NOMO-1 treated with dmso at 0.1 percent for 144 hours (cell line): ENCODE results near the gene CENPP.
A peak's percentile ranks its signal among the peaks of the same experiment; 100 is the strongest.
"Not testable (repeated sequence)": the region's sequence is repeated elsewhere in the genome, so short reads cannot be mapped to it uniquely, and the experiment has no call there.

Source experiments
- DNase-seq: peaks from one replicate; lab custom pipeline; 2025; ENCODE audit not compliant: unreplicated experiment; lab: John Stamatoyannopoulos, UW

Gene CENPP

DNA sequence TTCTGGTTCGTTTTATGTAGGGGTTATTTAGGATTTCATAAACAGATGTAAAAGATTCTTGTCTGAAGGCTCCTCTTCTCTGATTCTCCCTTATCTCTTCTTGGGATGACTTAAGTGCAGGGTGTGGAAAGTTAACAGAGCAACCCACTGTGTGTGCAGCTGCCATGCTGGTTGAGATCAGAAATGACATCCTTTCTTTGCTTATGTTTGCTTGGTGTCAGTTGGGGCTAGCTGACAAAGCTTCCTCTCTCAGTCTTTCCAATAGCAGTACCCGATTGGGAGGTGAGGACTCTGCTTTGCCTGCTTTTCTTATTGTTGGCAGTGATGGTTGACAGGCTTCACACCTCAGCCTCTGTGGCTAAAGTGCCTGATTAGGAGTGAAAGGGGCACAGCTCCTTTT is 52.1 kb downstream of the CENPP start:
- DNase-seq: no peak

DNA sequence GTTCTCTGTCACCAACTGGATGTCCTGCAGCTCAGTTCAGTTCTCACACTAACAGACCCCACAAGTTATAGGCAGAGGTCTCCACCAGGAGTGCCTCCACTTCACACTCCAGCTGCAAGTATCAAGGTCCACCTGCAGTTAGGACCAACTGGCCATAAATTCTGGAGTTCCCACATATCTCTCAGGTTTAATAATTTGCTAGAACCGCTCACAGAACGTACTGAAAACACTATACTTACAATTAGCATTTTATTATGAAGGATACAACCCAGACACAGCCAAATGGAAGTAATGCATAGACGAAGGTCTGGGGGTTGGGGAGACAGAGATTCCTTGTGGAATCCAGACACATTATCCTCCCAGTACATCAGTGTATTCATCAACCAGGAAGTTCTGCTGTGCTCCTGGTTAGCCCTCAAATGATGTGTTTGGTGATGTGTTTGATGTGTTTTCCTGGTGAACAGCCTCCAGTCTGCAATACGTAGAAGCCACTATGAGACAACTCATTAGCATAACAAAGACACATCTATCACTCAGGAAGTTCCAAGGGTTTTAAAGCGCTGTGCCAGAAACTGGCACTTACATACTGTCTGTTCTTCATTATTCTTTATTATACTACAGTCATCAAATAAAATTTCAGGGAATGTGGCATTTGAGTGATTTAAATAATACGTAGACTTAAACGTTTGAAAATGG is 53.3 kb downstream of the CENPP start:
- no peak for DNase-seq

GRCh38 chr9:92380603-92381002 is 54.9 kb downstream of the CENPP start:
- no peak for DNase-seq

- no peak for DNase-seq
Observed at GRCh38 chr9:92381775-92382174, 56.0 kb downstream of the CENPP start.

- DNase-seq: no peak
Observed at GRCh38 chr9:92384375-92384774, 58.6 kb downstream of the CENPP start.

DNA sequence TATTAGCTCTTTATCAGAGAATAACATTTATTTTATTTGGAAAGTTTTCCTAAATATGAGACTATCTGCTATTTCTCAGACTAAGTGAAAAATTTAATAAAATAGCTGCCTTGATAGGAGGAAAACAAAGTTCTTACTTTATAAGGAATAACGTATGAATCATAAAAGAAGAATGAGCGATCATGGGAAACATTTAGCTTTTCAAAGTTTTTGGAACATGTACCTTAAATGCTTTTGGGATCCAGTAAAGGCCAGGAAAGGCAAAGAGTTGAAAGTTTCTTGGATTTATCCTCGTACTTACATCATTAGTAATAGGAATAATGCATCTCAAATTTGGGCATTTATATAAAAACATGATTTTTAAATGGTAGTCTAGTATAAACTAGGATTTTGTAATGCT is 59.2 kb downstream of the CENPP start:
- no peak for DNase-seq

DNA sequence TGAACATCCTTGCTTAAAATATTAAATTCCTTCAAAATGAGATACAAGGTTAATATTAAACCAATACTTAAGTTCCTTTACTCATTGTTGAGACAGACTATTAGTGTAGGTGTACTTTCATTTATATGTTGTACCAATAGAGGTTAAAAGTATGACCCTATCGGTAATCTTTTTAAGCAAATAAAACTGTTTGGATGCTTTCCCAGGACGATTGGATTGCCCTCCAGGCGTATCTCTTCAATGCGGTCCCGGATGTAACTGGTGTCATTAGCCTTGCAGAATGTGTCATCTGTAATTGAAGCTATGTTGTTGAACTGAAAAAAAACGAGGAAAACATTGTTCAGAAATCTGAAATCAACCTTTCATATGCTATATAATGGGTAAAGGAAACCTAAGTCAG is 59.7 kb downstream of the CENPP start:
- DNase-seq: no peak

- no peak for DNase-seq
Observed at GRCh38 chr9:92385953-92386352, 60.2 kb downstream of the CENPP start.

GRCh38 chr9:92392690-92393089 is 66.9 kb downstream of the CENPP start:
- no peak for DNase-seq

DNA sequence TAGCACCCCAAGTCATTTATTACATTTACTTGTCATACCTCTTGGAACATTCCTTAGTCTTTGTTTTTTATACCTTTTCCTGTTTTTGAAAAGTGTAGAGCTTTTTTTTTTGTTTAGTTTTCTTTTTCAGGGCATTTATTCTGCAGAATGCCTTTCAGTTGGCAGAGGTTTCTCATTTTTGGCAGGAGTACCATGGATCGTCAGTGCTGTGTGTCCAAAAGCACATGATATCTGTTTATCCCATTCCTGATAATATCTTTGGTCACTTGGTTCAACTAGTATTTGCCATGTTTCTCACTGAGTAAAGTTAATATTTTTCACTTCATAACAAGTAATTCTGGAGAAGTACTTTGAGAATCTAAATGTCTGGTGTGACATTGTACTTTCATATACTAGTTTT is 67.9 kb downstream of the CENPP start:
- DNase-seq: no peak

GRCh38 chr9:92395617-92396016 is 69.9 kb downstream of the CENPP start:
- no peak for DNase-seq

- no peak for DNase-seq
Observed at GRCh38 chr9:92397853-92398252, 72.1 kb downstream of the CENPP start.

- no peak for DNase-seq
Observed at GRCh38 chr9:92402360-92402759, 76.6 kb downstream of the CENPP start.

GRCh38 chr9:92402826-92403745 is 77.3 kb downstream of the CENPP start:
- DNase-seq: no peak

DNA sequence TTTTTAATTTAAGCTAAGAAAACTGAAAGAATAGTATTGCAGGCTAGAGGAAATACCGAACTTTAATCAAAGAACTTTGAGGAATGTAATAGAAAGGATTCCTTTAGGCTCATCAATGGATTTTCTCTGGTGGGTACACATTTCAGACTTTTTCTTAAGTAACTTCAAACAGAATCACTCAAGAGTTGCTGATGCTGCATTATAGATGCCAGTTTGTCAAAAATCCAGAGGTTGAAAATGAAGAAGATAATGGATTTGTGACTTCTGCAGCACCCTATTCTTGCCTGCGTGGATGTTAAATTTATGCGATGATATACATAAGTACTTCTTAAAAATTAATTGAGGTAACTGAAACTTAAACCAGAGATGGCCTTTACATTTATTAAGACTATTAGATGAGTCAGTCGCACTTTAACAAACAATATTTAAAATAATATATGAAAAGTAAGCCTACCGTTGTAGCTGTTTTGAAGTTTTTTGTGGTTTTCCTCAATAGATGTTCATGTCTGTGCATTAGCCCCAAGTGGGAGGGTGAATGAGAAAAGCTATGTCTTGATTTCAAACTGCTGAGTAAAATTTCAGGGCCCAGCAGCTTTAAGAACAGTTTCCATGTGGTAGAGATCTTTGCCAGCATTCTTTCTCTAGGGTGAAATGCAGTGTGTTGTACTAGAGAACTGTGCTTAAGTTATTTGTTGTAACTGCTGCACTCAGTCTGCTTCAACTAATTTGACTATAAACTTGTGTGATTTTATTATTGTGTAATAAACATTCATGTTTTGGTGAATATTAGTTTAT is 78.5 kb downstream of the CENPP start, which contains the start of gene OGN:
Gene OGN, minus strand, starts transcription at position 537 of the 795 bp plus-strand sequence. CDS start 1,171 bp downstream, outside the sequence.
- DNase-seq: no peak

- no peak for DNase-seq
Observed at GRCh38 chr9:92405818-92406217, 80.1 kb downstream of the CENPP start.

- peak; percentile 75 for DNase-seq
Observed at GRCh38 chr9:92406477-92406876, 80.7 kb downstream of the CENPP start.

- no peak for DNase-seq
Observed at GRCh38 chr9:92407818-92408217, 82.1 kb downstream of the CENPP start.

- DNase-seq: no peak
Observed at GRCh38 chr9:92408747-92409478, 83.2 kb downstream of the CENPP start.

DNA sequence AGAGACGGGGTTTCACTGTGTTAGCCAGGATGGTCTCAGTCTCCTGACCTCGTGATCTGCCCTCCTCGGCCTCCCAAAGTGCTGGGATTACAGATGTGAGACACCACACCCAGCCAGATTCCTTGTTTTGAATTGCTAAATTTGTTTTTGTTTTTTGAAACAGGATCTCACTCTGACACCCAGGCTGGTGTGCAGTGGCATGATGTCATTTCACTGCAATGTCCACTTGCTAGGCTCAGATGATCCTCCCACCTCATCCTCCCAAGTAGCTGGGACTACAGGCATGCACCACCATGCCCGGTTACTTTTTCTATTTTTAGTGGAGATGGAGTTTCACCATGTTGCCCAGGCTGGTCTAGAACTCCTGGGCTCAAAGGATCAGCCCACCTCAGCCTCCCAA is 85.4 kb downstream of the CENPP start:
- DNase-seq: not testable (repeated sequence)

DNA sequence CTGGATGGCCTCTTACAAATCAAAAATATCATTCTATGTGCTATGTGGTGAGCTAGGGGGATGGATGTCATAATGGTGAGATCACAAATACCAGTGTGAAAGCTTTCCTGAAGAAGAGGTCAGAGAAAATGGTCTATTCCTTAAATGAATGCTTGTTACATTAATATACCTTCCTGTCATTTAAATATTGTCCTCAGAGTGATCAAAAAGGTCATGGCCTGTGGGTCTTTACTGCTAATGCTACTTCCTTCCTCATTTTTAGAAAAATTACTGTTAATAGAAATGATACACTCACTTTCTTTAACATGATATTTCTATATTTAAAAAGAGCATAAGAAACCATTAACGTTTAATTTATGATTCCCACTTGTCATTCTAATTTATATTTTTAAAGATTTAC is 88.8 kb downstream of the CENPP start:
- DNase-seq: no peak
